Tibial nerve (tissue), 4 donors: ENCODE data around the gene MAML2. TPM values are rescaled to one million over a fixed set of nuclear protein-coding genes. Genes with fewer than 3 reads are reported as not detected.
A peak's percentile ranks its signal among the peaks of the same experiment; 100 is the strongest.

Source experiments
- DNase-seq, 2 donors: peaks; one replicate each; pipeline ENCODE4 v3.0.0-alpha.2; 2019; ENCODE audit warnings: low spot score in 2 of 2
- H3K27ac ChIP-seq, 4 donors: fragments of 200-600 bp; sonication (generic) in 3 of 4; one replicate each; pipeline ENCODE4 v1.5.1; 2017 to 2019; ENCODE audit warnings: mild to moderate bottlenecking in 1 of 4
- H3K27me3 ChIP-seq, 2 donors: fragments of 200-600 bp; sonication (generic) in 1 of 2; one replicate each; pipeline versions ENCODE4 v1.5.1 to v1.6.0; 2017 to 2019
- H3K36me3 ChIP-seq, 3 donors: fragments of 200-600 bp; sonication (generic); one replicate each; pipeline ENCODE4 v1.5.1; 2018 to 2019
- H3K4me1 ChIP-seq, 4 donors: fragments of 200-600 bp; sonication (generic) in 3 of 4; one replicate each; pipeline ENCODE4 v1.5.1; 2017 to 2019
- H3K4me3 ChIP-seq, 4 donors: fragments of 200-600 bp; sonication (generic) in 3 of 4; one replicate each; pipeline ENCODE4 v1.5.1; 2017 to 2019; ENCODE audit warnings: mild to moderate bottlenecking in 1 of 4, moderate library complexity in 1 of 4
- H3K9me3 ChIP-seq, 4 donors: fragments of 200-600 bp; sonication (generic) in 3 of 4; one replicate each; pipeline ENCODE4 v1.5.1; 2017 to 2019
- EP300 ChIP-seq, 2 donors: sonication (generic); formaldehyde crosslinking; IDR thresholded peaks; one replicate each; pipeline ENCODE4 v1.6.1; 2017; ENCODE audit warnings: antibody characterized with exemption in 2 of 2, mild to moderate bottlenecking in 1 of 2
- POLR2A ChIP-seq, 2 donors: fragments of 450-650 bp; IDR thresholded peaks; one replicate each; pipeline ENCODE4 v1.6.1; 2017; ENCODE audit warnings: antibody characterized with exemption in 2 of 2, mild to moderate bottlenecking in 2 of 2, moderate library complexity in 2 of 2
- WGBS, 2 donors: methylation state at CpG; one replicate each; pipeline ENCODE4 v1.1.5; 2018; 5-methylcytosine and 5-hydroxymethylcytosine counted together
- total RNA-seq, 4 donors: library from RNA; depleted of rRNA; stranded (reverse); fragments of >200 nt; gene quantifications; one replicate each; pipeline ENCODE4 v1.1.0, GENCODE V29; 2016
- TF ChIP-seq, protein P1 (sequence below), 5 experiments: fragments of 200-600 bp in 3 of 5; fragments of 450-650 bp in 2 of 5; sonication (generic) in 3 of 5; IDR thresholded peaks; one replicate each; pipeline ENCODE4 v1.5.1; 2016 to 2019; ENCODE audit warnings: antibody characterized with exemption in 5 of 5, mild to moderate bottlenecking in 3 of 5, moderate library complexity in 2 of 5

The MAML2 gene
- total RNA-seq, 4 donors from 2014 or later: 20.5 to 38.4 (median 27.9) TPM

- no peak overlapping the region for H3K4me3 ChIP-seq
- peaks cover 0 to 9% (median 0%) of the 10 kb centered on the region in 3 donors for H3K36me3 ChIP-seq
- H3K9me3 ChIP-seq: no peaks in the 10 kb centered on the region
- TF ChIP-seq, protein P1, sequence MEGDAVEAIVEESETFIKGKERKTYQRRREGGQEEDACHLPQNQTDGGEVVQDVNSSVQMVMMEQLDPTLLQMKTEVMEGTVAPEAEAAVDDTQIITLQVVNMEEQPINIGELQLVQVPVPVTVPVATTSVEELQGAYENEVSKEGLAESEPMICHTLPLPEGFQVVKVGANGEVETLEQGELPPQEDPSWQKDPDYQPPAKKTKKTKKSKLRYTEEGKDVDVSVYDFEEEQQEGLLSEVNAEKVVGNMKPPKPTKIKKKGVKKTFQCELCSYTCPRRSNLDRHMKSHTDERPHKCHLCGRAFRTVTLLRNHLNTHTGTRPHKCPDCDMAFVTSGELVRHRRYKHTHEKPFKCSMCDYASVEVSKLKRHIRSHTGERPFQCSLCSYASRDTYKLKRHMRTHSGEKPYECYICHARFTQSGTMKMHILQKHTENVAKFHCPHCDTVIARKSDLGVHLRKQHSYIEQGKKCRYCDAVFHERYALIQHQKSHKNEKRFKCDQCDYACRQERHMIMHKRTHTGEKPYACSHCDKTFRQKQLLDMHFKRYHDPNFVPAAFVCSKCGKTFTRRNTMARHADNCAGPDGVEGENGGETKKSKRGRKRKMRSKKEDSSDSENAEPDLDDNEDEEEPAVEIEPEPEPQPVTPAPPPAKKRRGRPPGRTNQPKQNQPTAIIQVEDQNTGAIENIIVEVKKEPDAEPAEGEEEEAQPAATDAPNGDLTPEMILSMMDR (IDR thresholded peaks at IDR 0.05): no peak
- TF ChIP-seq EP300 (IDR thresholded peaks at IDR 0.05) (no peak), POLR2A (IDR thresholded peaks at IDR 0.05) (no peak)
- no peaks in the 10 kb centered on the region for H3K27me3 ChIP-seq
- no peak for DNase-seq
- H3K27ac ChIP-seq: peak overlapping the region in 2 of 4 donors; percentile 82 to 84
- peaks cover 5 to 82% (median 33%) of the 10 kb centered on the region in 4 donors for H3K4me1 ChIP-seq
- WGBS, 2 donors: 60 to 64% methylated on average over 2 of the region's 2 CpGs
These were observed 247.1 kb downstream of the MAML2 start for GRCh38 chr11:96095884-96096303.

GRCh38 chr11:96094156-96094555 lies 248.8 kb downstream of the MAML2 start:
- TF ChIP-seq EP300 (IDR thresholded peaks at IDR 0.05): no peak
- TF ChIP-seq, protein P1 (IDR thresholded peaks at IDR 0.05): no peak
- TF ChIP-seq POLR2A (IDR thresholded peaks at IDR 0.05): no peak
- DNase-seq: no peak
- H3K4me3 ChIP-seq: no peak overlapping the region
- WGBS, 2 donors: 60 to 66% methylated on average over 2 of the region's 2 CpGs
- H3K27me3 ChIP-seq: no peaks in the 10 kb centered on the region
- H3K36me3 ChIP-seq: peaks cover 0 to 9% (median 0%) of the 10 kb centered on the region in 3 donors
- H3K4me1 ChIP-seq: peaks cover 5 to 95% (median 39%) of the 10 kb centered on the region in 4 donors
- no peaks in the 10 kb centered on the region for H3K9me3 ChIP-seq
- peak overlapping the region in 2 of 4 donors; percentile 6 to 20 for H3K27ac ChIP-seq

GRCh38 chr11:96092511-96092910 lies 250.5 kb downstream of the MAML2 start:
- TF ChIP-seq EP300 (IDR thresholded peaks at IDR 0.05): no peak
- Histone ChIP-seq H3K27ac (peak overlapping the region in 1 of 4 donors; percentile 18), H3K4me1 (peaks cover 0 to 90% (median 26%) of the 10 kb centered on the region in 4 donors), H3K4me3 (no peak overlapping the region), H3K9me3 (no peaks in the 10 kb centered on the region), H3K27me3 (no peaks in the 10 kb centered on the region), H3K36me3 (peaks cover 0 to 9% (median 0%) of the 10 kb centered on the region in 3 donors)
- no peak for DNase-seq
- 100% methylated on average over 6 of the region's 8 CpGs for WGBS, 2 donors

- H3K4me1 ChIP-seq: peaks cover 0 to 81% (median 23%) of the 10 kb centered on the region in 4 donors
- H3K9me3 ChIP-seq: no peaks in the 10 kb centered on the region
- DNase-seq: no peak
- TF ChIP-seq EP300 (IDR thresholded peaks at IDR 0.05): no peak
- TF ChIP-seq, protein P1 (IDR thresholded peaks at IDR 0.05): peak in 2 of 5 experiments; percentile 7 to 13
- peak overlapping the region in 1 of 4 donors; percentile 72 for H3K27ac ChIP-seq
- no peaks in the 10 kb centered on the region for H3K27me3 ChIP-seq
- no peak overlapping the region for H3K4me3 ChIP-seq
- H3K36me3 ChIP-seq: peaks cover 0 to 9% (median 0%) of the 10 kb centered on the region in 3 donors
- 43 to 71% methylated on average over 1 of the region's 1 CpG for WGBS, 2 donors
These were observed 251.5 kb downstream of the MAML2 start for GRCh38 chr11:96091476-96091875.

DNA sequence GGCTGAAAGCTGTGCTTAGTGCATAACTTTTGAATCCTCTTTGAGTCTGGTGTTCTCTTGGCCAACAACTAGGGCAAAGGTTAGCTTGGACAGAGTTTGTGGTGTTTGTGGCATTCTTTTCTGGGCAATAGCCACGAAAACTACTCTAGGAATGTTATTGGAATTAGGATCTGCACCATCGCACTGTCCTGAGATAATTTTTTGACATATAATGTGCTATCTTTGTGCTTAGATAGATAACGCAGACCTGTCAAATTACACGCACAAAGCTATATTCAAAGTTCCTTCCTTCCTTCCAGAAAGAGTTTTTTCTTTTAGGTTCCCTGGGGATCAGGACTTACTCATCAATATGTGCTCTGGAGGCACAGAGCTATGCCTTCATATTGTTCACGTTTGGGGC lies 252.3 kb downstream of the MAML2 start:
- TF ChIP-seq POLR2A (IDR thresholded peaks at IDR 0.05): no peak
- peak in 1 of 2 donors; percentile 43 for TF ChIP-seq EP300 (IDR thresholded peaks at IDR 0.05)
- TF ChIP-seq, protein P1 (IDR thresholded peaks at IDR 0.05): no peak
- Histone ChIP-seq H3K4me3 (no peak overlapping the region), H3K27ac (peak overlapping the region in 3 of 4 donors; percentile 31 to 76 (median 72)), H3K9me3 (no peaks in the 10 kb centered on the region), H3K27me3 (no peaks in the 10 kb centered on the region), H3K4me1 (peaks cover 0 to 76% (median 20%) of the 10 kb centered on the region in 4 donors), H3K36me3 (peaks cover 0 to 9% (median 0%) of the 10 kb centered on the region in 3 donors)
- 20 to 21% methylated on average over 5 of the region's 5 CpGs for WGBS, 2 donors
- no peak for DNase-seq
